ENCODE measurements around the gene CCDC116.

Gene CCDC116

GRCh38 chr22:21646608-21647590 is 14.3 kb downstream of the CCDC116 start:
- no peak overlapping the region for H3K4me3 Mint-ChIP-seq
- H3K27ac Mint-ChIP-seq = peak overlapping the region; percentile 67
- H3K27me3 Mint-ChIP-seq (ENCODE audit: low read depth) = no peaks in the 10 kb centered on the region
- H3K9me3 Mint-ChIP-seq = no peaks in the 10 kb centered on the region
- peak; percentile 61 for DNase-seq (ENCODE audit: low spot score)
- H3K4me1 Mint-ChIP-seq (ENCODE audit: low read depth) = peaks cover 29% of the 10 kb centered on the region
- peaks cover 41% of the 10 kb centered on the region for H3K36me3 Mint-ChIP-seq (ENCODE audit: low read depth)

GRCh38 chr22:21650280-21650679 is 17.7 kb downstream of the CCDC116 start:
- Mint-ChIP-seq H3K27me3 (ENCODE audit: low read depth) (no peaks in the 10 kb centered on the region), H3K4me3 (peak overlapping the region; percentile 92), H3K9me3 (no peaks in the 10 kb centered on the region), H3K4me1 (ENCODE audit: low read depth) (peaks cover 25% of the 10 kb centered on the region), H3K27ac (no peak overlapping the region), H3K36me3 (ENCODE audit: low read depth) (peaks cover 31% of the 10 kb centered on the region)
- no peak for DNase-seq (ENCODE audit: low spot score)

- Mint-ChIP-seq H3K4me3 (peak overlapping the region; percentile 92), H3K9me3 (no peaks in the 10 kb centered on the region), H3K27me3 (ENCODE audit: low read depth) (no peaks in the 10 kb centered on the region), H3K36me3 (ENCODE audit: low read depth) (peaks cover 29% of the 10 kb centered on the region), H3K4me1 (ENCODE audit: low read depth) (peaks cover 25% of the 10 kb centered on the region), H3K27ac (peak overlapping the region; percentile 87)
- no peak for DNase-seq (ENCODE audit: low spot score)
Measured at GRCh38 chr22:21650823-21651520, 18.4 kb downstream of the CCDC116 start.

- peaks cover 24% of the 10 kb centered on the region for H3K36me3 Mint-ChIP-seq (ENCODE audit: low read depth)
- no peaks in the 10 kb centered on the region for H3K9me3 Mint-ChIP-seq
- peak overlapping the region; percentile 92 for H3K4me3 Mint-ChIP-seq
- H3K4me1 Mint-ChIP-seq (ENCODE audit: low read depth) = peaks cover 28% of the 10 kb centered on the region
- DNase-seq (ENCODE audit: low spot score) = no peak
- no peaks in the 10 kb centered on the region for H3K27me3 Mint-ChIP-seq (ENCODE audit: low read depth)
- peak overlapping the region; percentile 87 for H3K27ac Mint-ChIP-seq
Measured at GRCh38 chr22:21651521-21652009, 19.0 kb downstream of the CCDC116 start.

GRCh38 chr22:21652010-21652546 is 19.5 kb downstream of the CCDC116 start:
- Mint-ChIP-seq H3K9me3 (no peaks in the 10 kb centered on the region), H3K4me3 (peak overlapping the region; percentile 92), H3K27ac (peak overlapping the region; percentile 87), H3K27me3 (ENCODE audit: low read depth) (no peaks in the 10 kb centered on the region), H3K4me1 (ENCODE audit: low read depth) (peaks cover 31% of the 10 kb centered on the region), H3K36me3 (ENCODE audit: low read depth) (peaks cover 20% of the 10 kb centered on the region)
- DNase-seq (ENCODE audit: low spot score) = peak; percentile 89

GRCh38 chr22:21652547-21653545 is 20.3 kb downstream of the CCDC116 start:
- no peaks in the 10 kb centered on the region for H3K27me3 Mint-ChIP-seq (ENCODE audit: low read depth)
- no peak for DNase-seq (ENCODE audit: low spot score)
- peaks cover 17% of the 10 kb centered on the region for H3K36me3 Mint-ChIP-seq (ENCODE audit: low read depth)
- H3K4me3 Mint-ChIP-seq = peak overlapping the region; percentile 92
- H3K4me1 Mint-ChIP-seq (ENCODE audit: low read depth) = peaks cover 31% of the 10 kb centered on the region
- no peaks in the 10 kb centered on the region for H3K9me3 Mint-ChIP-seq
- H3K27ac Mint-ChIP-seq = peak overlapping the region; percentile 60

- no peaks in the 10 kb centered on the region for H3K27me3 Mint-ChIP-seq (ENCODE audit: low read depth)
- peak overlapping the region; percentile 83 for H3K27ac Mint-ChIP-seq
- peak overlapping the region; percentile 75 for H3K4me3 Mint-ChIP-seq
- peaks cover 19% of the 10 kb centered on the region for H3K4me1 Mint-ChIP-seq (ENCODE audit: low read depth)
- peaks cover 4% of the 10 kb centered on the region for H3K36me3 Mint-ChIP-seq (ENCODE audit: low read depth)
- H3K9me3 Mint-ChIP-seq = no peaks in the 10 kb centered on the region
- no peak for DNase-seq (ENCODE audit: low spot score)
Measured at GRCh38 chr22:21657020-21657359, 24.4 kb downstream of the CCDC116 start.

GRCh38 chr22:21657360-21658032 is 24.9 kb downstream of the CCDC116 start:
- H3K4me1 Mint-ChIP-seq (ENCODE audit: low read depth) = peaks cover 19% of the 10 kb centered on the region
- H3K4me3 Mint-ChIP-seq = peak overlapping the region; percentile 89
- peaks cover 4% of the 10 kb centered on the region for H3K36me3 Mint-ChIP-seq (ENCODE audit: low read depth)
- no peaks in the 10 kb centered on the region for H3K9me3 Mint-ChIP-seq
- H3K27ac Mint-ChIP-seq = peak overlapping the region; percentile 93
- no peaks in the 10 kb centered on the region for H3K27me3 Mint-ChIP-seq (ENCODE audit: low read depth)
- peak; percentile 86 for DNase-seq (ENCODE audit: low spot score)

GRCh38 chr22:21659864-21660525 is 27.4 kb downstream of the CCDC116 start:
- H3K27ac Mint-ChIP-seq = no peak overlapping the region
- no peak overlapping the region for H3K4me3 Mint-ChIP-seq

GRCh38 chr22:21660904-21661303 is 28.3 kb downstream of the CCDC116 start:
- Mint-ChIP-seq H3K9me3 (no peaks in the 10 kb centered on the region), H3K27me3 (ENCODE audit: low read depth) (no peaks in the 10 kb centered on the region), H3K4me1 (ENCODE audit: low read depth) (peaks cover 17% of the 10 kb centered on the region), H3K27ac (no peak overlapping the region), H3K36me3 (ENCODE audit: low read depth) (no peaks in the 10 kb centered on the region), H3K4me3 (no peak overlapping the region)
- DNase-seq (ENCODE audit: low spot score) = no peak

More at GRCh38 chr22:21659864-21660525, 27.4 kb downstream of the CCDC116 start:
- Mint-ChIP-seq H3K4me1 (ENCODE audit: low read depth) (peaks cover 14% of the 10 kb centered on the region), H3K36me3 (ENCODE audit: low read depth) (no peaks in the 10 kb centered on the region), H3K27me3 (ENCODE audit: low read depth) (no peaks in the 10 kb centered on the region), H3K9me3 (no peaks in the 10 kb centered on the region)
- no peak for DNase-seq (ENCODE audit: low spot score)

GRCh38 chr22:21661991-21662390 is 29.4 kb downstream of the CCDC116 start:
- no peak overlapping the region for H3K27ac Mint-ChIP-seq
- H3K4me3 Mint-ChIP-seq = no peak overlapping the region
- H3K4me1 Mint-ChIP-seq (ENCODE audit: low read depth) = peaks cover 10% of the 10 kb centered on the region
- H3K27me3 Mint-ChIP-seq (ENCODE audit: low read depth) = no peaks in the 10 kb centered on the region
- no peaks in the 10 kb centered on the region for H3K9me3 Mint-ChIP-seq
- no peak for DNase-seq (ENCODE audit: low spot score)
- H3K36me3 Mint-ChIP-seq (ENCODE audit: low read depth) = peaks cover 2% of the 10 kb centered on the region

GRCh38 chr22:21663738-21664137 is 31.2 kb downstream of the CCDC116 start:
- H3K4me1 Mint-ChIP-seq (ENCODE audit: low read depth) = peaks cover 13% of the 10 kb centered on the region
- DNase-seq (ENCODE audit: low spot score) = no peak
- no peak overlapping the region for H3K4me3 Mint-ChIP-seq
- no peaks in the 10 kb centered on the region for H3K9me3 Mint-ChIP-seq
- H3K36me3 Mint-ChIP-seq (ENCODE audit: low read depth) = peaks cover 4% of the 10 kb centered on the region
- no peaks in the 10 kb centered on the region for H3K27me3 Mint-ChIP-seq (ENCODE audit: low read depth)
- H3K27ac Mint-ChIP-seq = peak overlapping the region; percentile 9
